ENCODE results near the gene NOBOX. TPM values are rescaled to one million over a fixed set of nuclear protein-coding genes. Genes with fewer than 3 reads are reported as not detected.

The NOBOX gene
- total and polyA plus RNA-seq, 10 of the 15 experiments (the other 5 are each of a cell fraction or from before 2014, with no cell fraction given) = not detected

DNA sequence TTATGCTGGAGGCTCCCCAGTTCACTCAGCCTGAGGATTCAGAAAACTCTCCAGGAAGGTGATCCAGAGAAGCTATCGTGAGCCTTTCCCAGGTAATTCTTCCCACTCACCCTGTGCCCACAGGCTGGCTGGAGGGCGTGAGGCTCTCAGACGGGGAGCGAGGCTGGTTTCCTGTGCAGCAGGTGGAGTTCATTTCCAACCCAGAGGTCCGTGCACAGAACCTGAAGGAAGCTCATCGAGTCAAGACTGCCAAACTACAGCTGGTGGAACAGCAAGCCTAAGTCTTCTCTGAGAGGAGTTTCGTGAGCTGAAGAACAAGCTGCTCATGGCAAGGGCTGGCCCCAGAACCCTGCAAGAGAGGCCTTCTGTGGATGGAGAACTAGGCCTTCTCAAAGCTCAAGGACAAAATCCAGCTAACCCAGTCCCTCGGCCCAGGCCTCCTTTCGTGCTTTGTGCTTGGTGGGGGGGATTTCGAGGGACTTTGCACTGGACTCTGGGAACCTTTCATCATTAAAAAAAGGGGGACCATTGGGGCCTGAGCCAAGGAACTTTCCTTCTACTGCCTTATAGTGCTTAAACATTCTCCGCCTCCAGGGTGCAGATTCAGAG, 23.6 kb downstream of the NOBOX start:
- ChIA-PET RAD21 (ENCODE audit: unreplicated experiment) (no interaction called here), SMC1A (ENCODE audit: uncharacterized antibody, unreplicated experiment) (interaction anchor here (0.7 to 1.5 kb wide), 4 partner anchors 10 to 57 kb away, joined by 3 to 6 read pairs (median 4); no protein-coding TSS in a partner anchor), POLR2A (no interaction called here), CTCF (interaction anchor here (2.2 kb wide), 1 partner anchor 12 kb away, joined by 6 read pairs; no protein-coding TSS in a partner anchor)
- DNase-seq (ENCODE audit: low read depth, low spot score) = no peak
- Histone ChIP-seq H3K9me3 (replicated peaks; ENCODE audit: control insufficient read depth, insufficient read depth, low read length) (no peaks in the 10 kb centered on the region), H3K4me1 (ENCODE audit: control insufficient read depth, insufficient read depth, low read length) (peaks cover 13% of the 10 kb centered on the region), H3K36me3 (ENCODE audit: control insufficient read depth in 2 of 2, insufficient read depth in 2 of 2, low read length in 1 of 2) (no peaks in the 10 kb centered on the region; a peak in 1 of 4 replicates), H3K4me3 (no peak overlapping the region), H3K9ac (ENCODE audit: control insufficient read depth, insufficient read depth, low read length) (no peak overlapping the region), H3K27me3 (replicated peaks in 1 of 2; ENCODE audit: control insufficient read depth in 2 of 2, insufficient read depth in 2 of 2, low read length in 1 of 2) (no peaks in the 10 kb centered on the region), H4K20me1 (ENCODE audit: control insufficient read depth, insufficient read depth) (no peaks in the 10 kb centered on the region), H3K4me2 (ENCODE audit: control insufficient read depth, insufficient read depth) (no peak overlapping the region), H3K79me2 (ENCODE audit: control insufficient read depth, insufficient read depth, low read length) (no peaks in the 10 kb centered on the region), H2AFZ (ENCODE audit: control insufficient read depth, low read depth, low read length) (no peak overlapping the region), H3K27ac (ENCODE audit: control insufficient read depth, insufficient read depth) (no peak overlapping the region)
- no peak for ATAC-seq
- 63% methylated on average over 11 of the region's 11 CpGs for WGBS (ENCODE audit: insufficient coverage, insufficient replicate concordance, low lambda C conversion rate, missing lambda C conversion rate)
- intact Hi-C loops (cut with micrococcal nuclease; ENCODE audit: unreplicated experiment) (no loop called here), in situ Hi-C loops (cut with MboI) (loop anchor here (25.0 kb wide), 1 partner anchor 468 kb away; the partner anchor contains the start of gene TCAF1)
- BruUV-seq (replicated peaks) = no TSS peak
- no peak for FAIRE-seq
- TF ChIP-seq SIX5 (IDR thresholded peaks at IDR 0.05; ENCODE audit: low read depth, low read length, severe bottlenecking) = no peak
- TF ChIP-seq JUND (IDR thresholded peaks at IDR 0.05; ENCODE audit: low read depth, low read length) = no peak
- no peak for TF ChIP-seq TARDBP (IDR thresholded peaks at IDR 0.05; ENCODE audit: borderline replicate concordance)
- no peak for TF ChIP-seq EP300 (IDR thresholded peaks at IDR 0.05; ENCODE audit: borderline replicate concordance in 1 of 2, control insufficient read depth in 1 of 2, low read depth in 2 of 2, low read length in 2 of 2)
- TF ChIP-seq EZH2 (IDR thresholded peaks at IDR 0.05; ENCODE audit: borderline replicate concordance, control insufficient read depth, low read depth, low read length) = no peak
- no peak for TF ChIP-seq SPI1 (IDR thresholded peaks at IDR 0.05; ENCODE audit: borderline replicate concordance, insufficient read depth, low read depth, low read length)
- no peak for TF ChIP-seq SREBF2 (IDR thresholded peaks at IDR 0.05; ENCODE audit: low read length)

Data from GM12878 (cell line).